Measurements from ENCODE around the gene SIL1. TPM values are rescaled to one million over a fixed set of nuclear protein-coding genes. Genes with fewer than 3 reads are reported as not detected.

The SIL1 gene
- total and polyA plus RNA-seq, 2 of the 13 experiments (the other 11 are each of a cell fraction or from before 2014, with no cell fraction given) = 26.0 to 30.0 TPM

GRCh38 chr5:138943599-138944173, 254.5 kb downstream of the SIL1 start (continued):
- no peak for TF ChIP-seq E2F2 (CRISPR knock-in tag; IDR thresholded peaks at IDR 0.05; ENCODE audit: borderline replicate concordance)

- Histone ChIP-seq H3K27me3 (ENCODE audit: control insufficient read depth in 1 of 2, insufficient read depth in 2 of 2, low read length in 2 of 2) (no peaks in the 10 kb centered on the region), H3K4me1 (ENCODE audit: insufficient read depth, low read length) (no peaks in the 10 kb centered on the region), H3K4me2 (ENCODE audit: low read depth, low read length) (no peak overlapping the region), H3K27ac (ENCODE audit: extremely low read length, insufficient read depth, low read length) (no peak overlapping the region), H3K4me3 (replicated peaks in 1 of 3; ENCODE audit: insufficient read depth in 1 of 3, low read depth in 2 of 3, low read length in 3 of 3) (no peak overlapping the region), H4K20me1 (ENCODE audit: insufficient read depth, low read length) (no peaks in the 10 kb centered on the region), H3K9me3 (ENCODE audit: low read length) (no peaks in the 10 kb centered on the region), H3K79me2 (ENCODE audit: insufficient read depth, low read length) (no peaks in the 10 kb centered on the region), H3K9ac (ENCODE audit: insufficient read depth, low read depth, low read length) (no peak overlapping the region), H2AFZ (ENCODE audit: low read length) (no peak overlapping the region), H3K36me3 (replicated peaks in 1 of 2; ENCODE audit: control insufficient read depth in 1 of 2, insufficient read depth in 2 of 2, low read length in 2 of 2) (peaks cover 0 to 2% of the 10 kb centered on the region in 2 experiments; a peak in 2 of 5 replicates)
- 96% methylated on average over 3 of the region's 3 CpGs for WGBS (ENCODE audit: low lambda C conversion rate)
- intact Hi-C loops (cut with micrococcal nuclease; ENCODE audit: unreplicated experiment) (no loop called here), in situ Hi-C loops (cut with HindIII; ENCODE audit: extremely low pct_ligation_motif_present, low pct_unique_long_range_greater_than_20kb) (no loop called here)
- FAIRE-seq (no peak), ATAC-seq (no peak), DNase-seq (ENCODE audit: low spot score) (no peak)
- POLR2A ChIA-PET = no interaction called here
- TF ChIP-seq TEAD3 (CRISPR knock-in tag; optimal IDR thresholded peaks at IDR 0.05; ENCODE audit: borderline replicate concordance) = no peak
- TF ChIP-seq AGO2 (optimal IDR thresholded peaks at IDR 0.05; ENCODE audit: low read depth, low read length) = peak; percentile 26
- no TSS peak for BruUV-seq (replicated peaks)
- CTCF ChIA-PET (ENCODE audit: low intra/inter-chr PET ratio, low total read pairs) = no interaction called here
Measured at GRCh38 chr5:138942861-138943260, 255.3 kb downstream of the SIL1 start.

- POLR2A ChIA-PET = no interaction called here
- H3K4me3 ChIP-seq (replicated peaks in 1 of 3; ENCODE audit: insufficient read depth in 1 of 3, low read depth in 2 of 3, low read length in 3 of 3) = no peak overlapping the region
- H3K79me2 ChIP-seq (ENCODE audit: insufficient read depth, low read length) = no peaks in the 10 kb centered on the region
- ATAC-seq (no peak), DNase-seq (ENCODE audit: low spot score) (no peak), FAIRE-seq (no peak)
- 100% methylated on average over 2 of the region's 2 CpGs for WGBS (ENCODE audit: low lambda C conversion rate)
- no TSS peak for BruUV-seq (replicated peaks)
- no peaks in the 10 kb centered on the region for H3K9me3 ChIP-seq (ENCODE audit: low read length)
- H3K4me2 ChIP-seq (ENCODE audit: low read depth, low read length) = no peak overlapping the region
- no peaks in the 10 kb centered on the region for H3K27me3 ChIP-seq (ENCODE audit: control insufficient read depth in 1 of 2, insufficient read depth in 2 of 2, low read length in 2 of 2)
- TF ChIP-seq ZBTB8A (CRISPR knock-in tag; IDR thresholded peaks at IDR 0.05; ENCODE audit: borderline replicate concordance, low read depth) (no peak), GLMP (CRISPR knock-in tag; IDR thresholded peaks at IDR 0.05; ENCODE audit: borderline replicate concordance) (no peak), PCBP1 (IDR thresholded peaks at IDR 0.05; ENCODE audit: borderline replicate concordance, low read depth, low read length) (no peak), ZNF629 (CRISPR knock-in tag; conservative IDR thresholded peaks at IDR 0.05) (no peak)
- H2AFZ ChIP-seq (ENCODE audit: low read length) = no peak overlapping the region
- CTCF ChIA-PET (ENCODE audit: low intra/inter-chr PET ratio, low total read pairs) = no interaction called here
- H3K4me1 ChIP-seq (ENCODE audit: insufficient read depth, low read length) = no peaks in the 10 kb centered on the region
- no peak overlapping the region for H3K9ac ChIP-seq (ENCODE audit: insufficient read depth, low read depth, low read length)
- H3K36me3 ChIP-seq (replicated peaks in 1 of 2; ENCODE audit: control insufficient read depth in 1 of 2, insufficient read depth in 2 of 2, low read length in 2 of 2) = peaks cover 0 to 2% of the 10 kb centered on the region in 2 experiments; a peak in 2 of 5 replicates
- in situ Hi-C loops (cut with HindIII; ENCODE audit: extremely low pct_ligation_motif_present, low pct_unique_long_range_greater_than_20kb) = no loop called here
- no peaks in the 10 kb centered on the region; the same call in 1 of the 2 replicates for H4K20me1 ChIP-seq (ENCODE audit: insufficient read depth, low read length)
- intact Hi-C loops (cut with micrococcal nuclease; ENCODE audit: unreplicated experiment) = no loop called here
- H3K27ac ChIP-seq (ENCODE audit: extremely low read length, insufficient read depth, low read length) = no peak overlapping the region
Measured at GRCh38 chr5:138942066-138942465, 256.1 kb downstream of the SIL1 start.
